ENCODE data around the gene AZU1.

AZU1 gene

DNA sequence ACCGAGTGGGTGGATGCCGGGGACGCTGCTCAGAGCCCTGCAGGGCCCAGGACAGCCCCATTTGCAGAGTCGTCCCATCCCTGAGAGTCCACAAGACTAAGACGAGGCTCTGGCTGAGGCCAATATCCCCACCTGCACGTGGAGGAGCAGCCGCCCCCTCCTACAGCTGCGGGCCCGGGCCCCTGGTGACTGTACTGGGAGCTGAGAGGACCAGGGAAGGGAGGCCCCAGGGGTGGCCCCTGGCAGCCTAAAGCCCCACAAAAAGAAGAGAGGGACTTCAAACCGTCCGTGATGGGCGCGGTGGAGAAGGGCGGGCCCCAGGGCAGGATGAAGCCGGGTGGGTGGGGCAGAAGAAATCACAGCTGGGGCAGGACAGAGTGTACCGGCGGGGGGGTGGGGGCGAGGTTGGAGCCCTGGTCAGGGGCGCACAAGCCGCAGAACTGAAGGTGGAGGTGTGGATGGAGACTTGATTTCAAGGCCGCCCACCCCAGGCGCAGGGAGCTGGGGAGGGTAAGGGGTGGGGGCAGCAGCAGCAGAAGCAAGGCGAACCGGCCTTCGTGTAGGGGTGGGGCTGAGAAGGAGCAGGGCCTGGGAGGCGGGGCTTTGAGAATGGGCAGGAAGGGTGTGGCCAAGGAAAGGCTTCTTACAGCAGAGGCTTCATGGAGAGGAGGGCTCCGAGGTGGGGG, 44.8 kb downstream of the AZU1 start:
- H3K4me1 ChIP-seq (ENCODE audit: insufficient read depth, low read length): no peaks in the 10 kb centered on the region
- ATAC-seq (ENCODE audit: insufficient read depth, low read depth): peak; percentile 66
- H3K27ac ChIP-seq (ENCODE audit: low read length): no peak overlapping the region
- no peak overlapping the region for H2AFZ ChIP-seq (ENCODE audit: low read depth, low read length)
- H3K27me3 ChIP-seq (ENCODE audit: insufficient read depth, low read length, poor library complexity): no peaks in the 10 kb centered on the region
- H3K79me2 ChIP-seq (ENCODE audit: insufficient read depth, low read length): no peaks in the 10 kb centered on the region
- H4K20me1 ChIP-seq (ENCODE audit: insufficient read depth, low read length): peaks cover 5% of the 10 kb centered on the region
- no peak overlapping the region for H3K9ac ChIP-seq (ENCODE audit: low read depth, low read length)
- peaks cover 74% of the 10 kb centered on the region for H3K36me3 ChIP-seq (ENCODE audit: insufficient read depth, low read length)
- H3K9me3 ChIP-seq (ENCODE audit: insufficient read depth, low read length, severe bottlenecking): no peaks in the 10 kb centered on the region
- peak; percentile 79 for DNase-seq
- TF ChIP-seq EZH2 (IDR thresholded peaks at IDR 0.05; ENCODE audit: borderline replicate concordance, low read depth, low read length, severe bottlenecking): no peak
- TF ChIP-seq, protein P1, sequence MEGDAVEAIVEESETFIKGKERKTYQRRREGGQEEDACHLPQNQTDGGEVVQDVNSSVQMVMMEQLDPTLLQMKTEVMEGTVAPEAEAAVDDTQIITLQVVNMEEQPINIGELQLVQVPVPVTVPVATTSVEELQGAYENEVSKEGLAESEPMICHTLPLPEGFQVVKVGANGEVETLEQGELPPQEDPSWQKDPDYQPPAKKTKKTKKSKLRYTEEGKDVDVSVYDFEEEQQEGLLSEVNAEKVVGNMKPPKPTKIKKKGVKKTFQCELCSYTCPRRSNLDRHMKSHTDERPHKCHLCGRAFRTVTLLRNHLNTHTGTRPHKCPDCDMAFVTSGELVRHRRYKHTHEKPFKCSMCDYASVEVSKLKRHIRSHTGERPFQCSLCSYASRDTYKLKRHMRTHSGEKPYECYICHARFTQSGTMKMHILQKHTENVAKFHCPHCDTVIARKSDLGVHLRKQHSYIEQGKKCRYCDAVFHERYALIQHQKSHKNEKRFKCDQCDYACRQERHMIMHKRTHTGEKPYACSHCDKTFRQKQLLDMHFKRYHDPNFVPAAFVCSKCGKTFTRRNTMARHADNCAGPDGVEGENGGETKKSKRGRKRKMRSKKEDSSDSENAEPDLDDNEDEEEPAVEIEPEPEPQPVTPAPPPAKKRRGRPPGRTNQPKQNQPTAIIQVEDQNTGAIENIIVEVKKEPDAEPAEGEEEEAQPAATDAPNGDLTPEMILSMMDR (IDR thresholded peaks at IDR 0.05; ENCODE audit: borderline replicate concordance, extremely low read depth, low read length, poor library complexity, severe bottlenecking): no peak
- no peak overlapping the region for H3K4me2 ChIP-seq (ENCODE audit: insufficient read depth, low read length)
- H3K4me3 ChIP-seq (ENCODE audit: low read depth in 1 of 2, low read length in 2 of 2): no peak overlapping the region

DNA sequence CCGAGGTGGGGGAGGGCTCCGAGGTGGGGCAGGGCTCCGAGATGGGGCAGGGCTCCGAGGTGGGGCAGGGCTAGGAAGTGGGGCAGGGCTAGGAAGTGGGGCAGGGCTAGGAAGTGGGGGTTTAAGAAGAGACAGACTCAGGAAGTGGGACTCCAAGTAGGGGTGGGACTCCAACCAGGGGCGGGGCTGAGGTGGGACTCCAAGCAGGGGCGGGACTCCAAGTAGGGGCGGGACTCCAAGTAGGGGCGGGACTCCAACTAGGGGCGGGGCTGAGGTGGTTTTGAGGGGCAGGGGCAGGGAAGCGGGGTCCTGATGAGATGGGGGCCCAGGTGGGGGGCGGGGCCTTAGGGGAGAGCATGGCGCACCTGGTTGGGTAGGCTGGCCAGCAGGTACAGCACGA, 45.4 kb downstream of the AZU1 start:
- H4K20me1 ChIP-seq (ENCODE audit: insufficient read depth, low read length): peaks cover 5% of the 10 kb centered on the region; the same call in 1 of the 2 replicates
- H3K79me2 ChIP-seq (ENCODE audit: insufficient read depth, low read length): no peaks in the 10 kb centered on the region
- peaks cover 68% of the 10 kb centered on the region for H3K36me3 ChIP-seq (ENCODE audit: insufficient read depth, low read length)
- H3K27ac ChIP-seq (ENCODE audit: low read length): no peak overlapping the region
- no peaks in the 10 kb centered on the region for H3K27me3 ChIP-seq (ENCODE audit: insufficient read depth, low read length, poor library complexity)
- TF ChIP-seq, protein P1 (IDR thresholded peaks at IDR 0.05; ENCODE audit: borderline replicate concordance, extremely low read depth, low read length, poor library complexity, severe bottlenecking): no peak
- no peak for TF ChIP-seq EZH2 (IDR thresholded peaks at IDR 0.05; ENCODE audit: borderline replicate concordance, low read depth, low read length, severe bottlenecking)
- no peak overlapping the region for H3K4me3 ChIP-seq (ENCODE audit: low read depth in 1 of 2, low read length in 2 of 2)
- H3K9me3 ChIP-seq (ENCODE audit: insufficient read depth, low read length, severe bottlenecking): no peaks in the 10 kb centered on the region
- ATAC-seq (ENCODE audit: insufficient read depth, low read depth) (peak; percentile 91), DNase-seq (peak; percentile 80)
- no peak overlapping the region for H2AFZ ChIP-seq (ENCODE audit: low read depth, low read length)
- no peak overlapping the region for H3K9ac ChIP-seq (ENCODE audit: low read depth, low read length)
- no peak overlapping the region for H3K4me2 ChIP-seq (ENCODE audit: insufficient read depth, low read length)
- no peaks in the 10 kb centered on the region for H3K4me1 ChIP-seq (ENCODE audit: insufficient read depth, low read length)

DNA sequence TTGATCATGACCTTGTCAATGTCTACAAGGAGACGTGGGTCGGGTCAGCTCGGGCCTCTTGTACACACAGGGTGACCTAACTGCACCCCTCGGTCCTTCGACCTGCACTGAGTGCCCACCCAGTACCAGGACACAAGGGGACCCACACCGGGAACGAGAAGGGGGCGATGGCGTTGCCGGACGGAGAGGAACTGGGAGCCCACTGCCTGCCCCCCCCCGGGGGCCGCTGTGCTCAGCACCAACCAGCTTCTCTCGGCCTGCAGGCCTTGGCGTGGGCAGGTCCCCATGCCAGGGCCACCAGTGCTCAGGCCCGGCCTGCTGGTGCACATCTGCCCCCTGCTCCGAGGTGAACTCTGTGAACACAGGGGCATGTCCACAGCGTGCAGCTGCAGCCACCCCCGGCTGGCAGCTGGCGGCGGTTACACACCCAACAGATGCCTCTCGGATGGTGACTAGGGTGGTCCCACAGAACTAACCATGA, 46.0 kb downstream of the AZU1 start:
- Histone ChIP-seq H3K9ac (ENCODE audit: low read depth, low read length) (no peak overlapping the region), H3K4me3 (ENCODE audit: low read depth in 1 of 2, low read length in 2 of 2) (no peak overlapping the region), H3K9me3 (ENCODE audit: insufficient read depth, low read length, severe bottlenecking) (no peaks in the 10 kb centered on the region), H3K4me2 (ENCODE audit: insufficient read depth, low read length) (no peak overlapping the region), H3K36me3 (ENCODE audit: insufficient read depth, low read length) (peaks cover 62% of the 10 kb centered on the region), H3K79me2 (ENCODE audit: insufficient read depth, low read length) (no peaks in the 10 kb centered on the region), H3K27me3 (ENCODE audit: insufficient read depth, low read length, poor library complexity) (no peaks in the 10 kb centered on the region), H3K27ac (ENCODE audit: low read length) (no peak overlapping the region), H2AFZ (ENCODE audit: low read depth, low read length) (no peak overlapping the region), H4K20me1 (ENCODE audit: insufficient read depth, low read length) (peaks cover 5% of the 10 kb centered on the region; the same call in 1 of the 2 replicates), H3K4me1 (ENCODE audit: insufficient read depth, low read length) (no peaks in the 10 kb centered on the region)
- TF ChIP-seq EZH2 (IDR thresholded peaks at IDR 0.05; ENCODE audit: borderline replicate concordance, low read depth, low read length, severe bottlenecking): no peak
- TF ChIP-seq, protein P1 (IDR thresholded peaks at IDR 0.05; ENCODE audit: borderline replicate concordance, extremely low read depth, low read length, poor library complexity, severe bottlenecking): no peak
- no peak for ATAC-seq (ENCODE audit: insufficient read depth, low read depth)
- no peak for DNase-seq

All from DND-41 (cell line).